NCI-H1694 (cell line): ENCODE measurements around the gene HEYL.
"Not testable (repeated sequence)": the region's sequence is repeated elsewhere in the genome, so short reads cannot be mapped to it uniquely, and the experiment has no call there.

Source experiments
- DNase-seq: peaks from one replicate; lab custom pipeline; 2025; lab: John Stamatoyannopoulos, UW

HEYL gene

GRCh38 chr1:39603677-39604076 is 35.8 kb downstream of the HEYL start:
- DNase-seq: not testable (repeated sequence)

- DNase-seq: not testable (repeated sequence)
These were observed 37.7 kb downstream of the HEYL start for GRCh38 chr1:39601667-39602255.

GRCh38 chr1:39596163-39596562 is 43.3 kb downstream of the HEYL start:
- no peak for DNase-seq

DNA sequence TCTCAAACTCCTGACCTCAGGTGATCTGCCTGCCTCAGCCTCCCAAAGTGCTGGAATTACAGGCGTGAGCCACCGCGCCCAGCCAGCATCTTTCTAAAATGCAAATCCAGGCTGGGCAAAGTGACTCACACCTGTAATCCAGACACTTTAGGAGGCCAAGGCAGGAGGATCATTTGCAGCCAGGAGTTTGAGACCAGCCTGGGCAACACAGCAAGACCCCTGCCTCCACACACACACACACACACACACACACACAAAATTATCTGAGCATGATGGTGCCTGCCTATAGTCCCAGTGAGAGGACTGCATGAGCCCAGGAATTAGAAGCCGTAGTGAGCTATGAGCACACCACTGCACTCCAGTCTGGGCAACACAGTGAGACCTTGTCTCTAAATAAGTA is 46.1 kb downstream of the HEYL start:
- DNase-seq: no peak

DNA sequence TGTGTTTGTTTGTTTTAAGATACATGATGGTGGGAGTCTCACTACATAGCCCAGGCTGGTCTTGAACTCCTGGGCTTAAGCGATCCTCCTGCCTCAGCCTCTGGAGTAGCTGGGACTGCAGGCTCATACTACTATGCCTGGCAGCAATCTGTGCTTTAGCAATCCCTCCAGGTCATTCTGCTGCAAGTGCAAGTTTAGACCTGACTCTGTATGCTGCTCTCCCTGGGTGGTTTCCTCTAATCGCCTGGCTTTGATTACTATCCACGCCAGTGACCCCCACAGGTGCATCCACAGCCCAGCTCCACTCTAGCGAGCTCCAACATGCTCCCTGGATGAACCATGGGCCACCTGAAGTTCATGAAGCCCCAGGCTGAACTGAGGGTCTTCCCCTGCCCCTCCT is 47.4 kb downstream of the HEYL start:
- DNase-seq: no peak

DNA sequence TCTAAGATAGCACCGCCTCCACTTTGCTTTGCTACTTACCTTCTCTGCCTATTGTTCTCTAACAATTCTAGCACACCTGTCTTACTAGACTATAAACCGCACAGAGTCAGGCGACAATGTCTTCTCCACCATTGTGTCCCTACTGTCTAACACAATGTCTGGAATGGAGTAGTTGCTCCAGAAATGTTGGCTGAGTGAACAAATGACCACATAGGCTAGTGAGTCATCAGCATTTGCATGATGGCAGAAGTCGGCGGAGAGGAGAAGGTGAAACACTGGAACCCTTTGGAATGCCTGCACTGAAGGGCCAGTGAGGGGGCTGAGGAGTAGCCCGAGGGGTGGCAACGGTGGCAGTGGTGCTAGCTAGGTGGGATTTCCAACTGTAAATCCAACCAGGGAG is 48.9 kb downstream of the HEYL start:
- DNase-seq: no peak

- DNase-seq: no peak
These were observed 53.5 kb downstream of the HEYL start for GRCh38 chr1:39585933-39586332.

DNA sequence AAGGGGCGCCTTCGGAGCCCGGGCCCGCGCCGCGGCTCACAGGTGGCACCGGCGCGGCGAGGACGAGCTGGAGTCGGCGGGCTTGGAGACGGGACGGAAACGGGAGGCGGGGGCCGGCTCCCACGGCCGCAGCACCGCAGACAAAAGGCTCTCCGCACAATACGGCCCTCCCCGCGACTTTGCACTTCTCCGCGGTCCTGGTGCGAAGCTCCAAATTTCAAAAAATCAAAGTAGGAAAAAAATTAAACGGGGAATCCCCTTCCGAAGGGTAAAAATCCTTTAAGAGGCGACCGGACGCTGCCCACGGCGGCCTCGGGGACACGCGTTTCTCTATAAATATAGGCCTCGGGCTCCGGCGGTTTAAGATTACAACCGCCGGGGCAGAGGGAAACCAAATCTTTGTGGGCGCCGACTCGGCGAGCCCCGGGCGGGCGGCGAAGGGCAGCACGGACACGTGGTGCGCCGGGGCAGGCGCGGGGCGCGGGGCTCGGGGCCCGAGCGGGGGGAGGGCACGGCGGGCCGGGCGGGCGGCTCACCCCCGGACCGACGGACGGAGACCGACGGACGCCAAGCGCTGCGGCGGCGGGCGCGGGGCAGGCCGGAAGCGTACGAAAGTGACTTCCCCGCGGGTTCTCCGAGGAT is 63.3 kb downstream of the HEYL start:
- no peak for DNase-seq

DNA sequence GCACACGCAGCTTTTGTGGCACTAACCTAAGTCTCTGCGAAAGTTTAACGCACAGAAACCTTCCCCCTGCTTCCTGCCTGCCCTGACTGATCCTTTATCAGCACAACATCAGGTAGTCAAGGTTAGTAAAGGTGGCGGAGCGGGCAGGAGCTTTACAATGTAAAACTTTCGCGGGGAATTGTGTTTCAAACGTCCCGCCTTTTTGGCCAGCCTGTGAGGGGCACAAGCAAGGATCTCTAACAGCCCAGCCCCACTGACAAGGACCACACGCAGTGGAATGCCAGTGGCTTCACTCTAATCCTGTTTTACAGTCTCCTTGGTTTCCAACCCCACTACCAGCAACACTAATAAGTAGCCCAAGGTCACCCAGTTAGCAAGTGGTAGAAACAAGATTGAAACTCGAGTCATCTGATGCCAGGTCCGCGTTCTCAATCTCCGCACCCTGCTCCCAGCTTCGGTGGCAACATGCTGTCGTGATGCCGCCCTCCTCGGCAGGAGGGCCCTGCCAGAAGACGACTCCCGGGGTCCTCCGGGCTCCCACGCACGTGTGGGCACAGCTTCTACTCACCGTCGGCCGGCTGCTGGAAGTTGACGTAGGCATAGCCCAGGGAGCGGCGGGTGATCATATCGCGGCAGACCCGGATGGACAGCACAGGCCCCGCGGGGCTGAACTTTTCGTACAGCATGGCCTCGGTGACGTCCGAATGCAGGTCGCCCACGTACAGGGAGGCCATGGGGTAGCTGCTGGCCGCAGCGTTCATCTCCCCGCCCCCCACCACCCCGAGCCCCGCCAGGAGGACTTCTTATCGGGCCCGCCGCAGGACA is 64.0 kb downstream of the HEYL start:
- DNase-seq: peak; percentile 98

- DNase-seq: no peak
These were observed 64.8 kb downstream of the HEYL start for GRCh38 chr1:39574646-39575045.
